Immature natural killer cell (primary cell): ENCODE measurements around the gene NBL1. TPM values are rescaled to one million over a fixed set of nuclear protein-coding genes. Genes with fewer than 3 reads are reported as not detected.
"Not testable (repeated sequence)": the region's sequence is repeated elsewhere in the genome, so short reads cannot be mapped to it uniquely, and the experiment has no call there.

ENCODE experiments used
- DNase-seq, 3 donors: peaks; one replicate each; pipeline ENCODE4 v3.0.0; 2022; ENCODE audit warnings: mixed read lengths in 1 of 3
- H3K27ac Mint-ChIP-seq, 6 donors: one replicate each; pipeline ENCODE4 v1.8.0; 2020; ENCODE audit warnings: mixed read lengths in 6 of 6, mild to moderate bottlenecking in 5 of 6, inconsistent platforms in 4 of 6, moderate library complexity in 3 of 6
- H3K27me3 Mint-ChIP-seq, 3 donors: one replicate each; pipeline ENCODE4 v1.8.0; 2020 to 2021; ENCODE audit warnings: low read depth in 3 of 3, mild to moderate bottlenecking in 3 of 3, mixed read lengths in 3 of 3, moderate library complexity in 3 of 3, inconsistent platforms in 1 of 3
- H3K36me3 Mint-ChIP-seq, 3 donors: one replicate each; pipeline ENCODE4 v1.8.0; 2020; ENCODE audit warnings: mixed read lengths in 3 of 3, inconsistent platforms in 2 of 3, mild to moderate bottlenecking in 2 of 3
- H3K4me1 Mint-ChIP-seq, 2 donors: one replicate each; pipeline ENCODE4 v1.8.0; 2020; ENCODE audit warnings: inconsistent platforms in 2 of 2, mild to moderate bottlenecking in 2 of 2, mixed read lengths in 2 of 2, moderate library complexity in 1 of 2
- H3K4me3 Mint-ChIP-seq, 5 donors: one replicate each; pipeline ENCODE4 v1.8.0; 2020; ENCODE audit warnings: mild to moderate bottlenecking in 5 of 5, mixed read lengths in 5 of 5, inconsistent platforms in 3 of 5, moderate library complexity in 3 of 5
- H3K9me3 Mint-ChIP-seq, 6 donors: one replicate each; pipeline ENCODE4 v1.8.0; 2020; ENCODE audit warnings: mild to moderate bottlenecking in 6 of 6, mixed read lengths in 6 of 6, inconsistent platforms in 4 of 6, moderate library complexity in 3 of 6
- polyA plus RNA-seq, 3 donors: library from polyadenylated mRNA; unstranded; fragments of 300-500 nt; fragmentation: Illumina TruSeq; gene quantifications; one replicate each; pipeline ENCODE4 v1.2.3, GENCODE V29; 2021

Gene NBL1
- polyA plus RNA-seq, 3 donors from 2014 or later, result 0.44 to 2.7 TPM; not detected in 1

DNA sequence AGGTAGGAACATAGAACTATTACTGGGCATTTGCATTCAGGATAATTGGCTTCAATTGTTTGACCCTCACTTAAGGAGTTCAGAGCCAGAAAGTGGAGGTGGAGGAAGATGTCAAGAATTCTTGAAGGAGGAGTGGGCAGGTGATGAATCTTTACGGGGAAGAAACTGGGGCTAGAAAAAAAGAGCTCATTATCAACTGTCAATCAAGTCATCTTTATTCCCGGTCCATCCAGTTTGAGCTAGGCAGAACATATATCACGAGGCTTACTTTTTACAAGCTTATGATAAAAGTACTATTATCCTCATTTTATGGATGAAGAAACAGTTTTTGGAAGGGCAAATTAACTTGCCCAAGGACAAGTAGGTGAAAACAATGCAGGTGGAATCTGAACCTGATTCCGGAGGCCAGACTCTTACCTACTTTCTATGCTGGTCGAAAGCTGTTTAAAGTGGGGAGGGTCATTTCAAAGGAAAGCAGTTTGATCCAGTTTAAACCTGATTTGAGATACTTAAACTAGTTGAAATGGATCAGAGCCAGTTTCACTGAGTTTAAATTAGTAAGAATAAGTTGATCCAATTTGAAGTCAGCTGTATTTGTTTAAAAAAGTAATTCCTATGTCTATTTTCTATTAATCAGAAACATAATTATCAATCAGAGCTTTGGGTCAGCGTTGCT, 13.3 kb upstream of the NBL1 start:
- Mint-ChIP-seq H3K36me3 (peaks cover 10 to 27% (median 11%) of the 10 kb centered on the region in 3 donors), H3K4me3 (no peak overlapping the region), H3K4me1 (no peaks in the 10 kb centered on the region), H3K27ac (peak overlapping the region in 1 of 6 donors; percentile 3), H3K9me3 (no peaks in the 10 kb centered on the region), H3K27me3 (peaks cover 0 to 2% (median 0%) of the 10 kb centered on the region in 3 donors)
- DNase-seq, result no peak

- H3K4me1 Mint-ChIP-seq, result no peaks in the 10 kb centered on the region
- no peaks in the 10 kb centered on the region for H3K9me3 Mint-ChIP-seq
- H3K36me3 Mint-ChIP-seq, result peaks cover 3 to 14% (median 4%) of the 10 kb centered on the region in 3 donors
- H3K27me3 Mint-ChIP-seq, result peaks cover 0 to 2% (median 0%) of the 10 kb centered on the region in 3 donors
- DNase-seq, result no peak
- H3K27ac Mint-ChIP-seq, result no peak overlapping the region
- H3K4me3 Mint-ChIP-seq, result no peak overlapping the region
Measured at GRCh38 chr1:19632211-19632610, 11.9 kb upstream of the NBL1 start.

DNA sequence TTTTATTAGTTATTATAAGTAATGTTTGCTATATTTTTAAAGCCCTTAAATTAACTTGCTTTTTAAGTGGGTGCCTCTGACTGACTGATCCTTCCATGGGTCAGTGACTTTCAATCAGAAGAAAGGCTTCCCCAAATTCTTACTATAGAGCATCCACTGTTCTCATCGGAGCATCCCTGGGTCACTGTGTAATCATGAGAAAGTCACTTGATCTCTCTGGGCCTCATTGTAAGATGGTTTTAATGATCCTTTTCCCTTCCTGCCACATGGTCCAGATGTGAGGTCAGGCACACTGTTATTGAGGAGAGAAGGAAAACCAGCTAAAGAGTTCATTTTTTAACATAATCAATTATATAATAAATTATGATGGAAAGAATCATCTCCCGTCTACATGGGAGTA, 11.0 kb upstream of the NBL1 start:
- no peaks in the 10 kb centered on the region for H3K9me3 Mint-ChIP-seq
- H3K4me3 Mint-ChIP-seq, result no peak overlapping the region
- no peak overlapping the region for H3K27ac Mint-ChIP-seq
- no peak for DNase-seq
- peaks cover 0 to 6% (median 4%) of the 10 kb centered on the region in 3 donors for H3K36me3 Mint-ChIP-seq
- peaks cover 0 to 2% (median 0%) of the 10 kb centered on the region in 3 donors for H3K27me3 Mint-ChIP-seq
- no peaks in the 10 kb centered on the region for H3K4me1 Mint-ChIP-seq

GRCh38 chr1:19635064-19635463, 9.0 kb upstream of the NBL1 start:
- not testable (repeated sequence) for H3K27ac Mint-ChIP-seq, DNase-seq, H3K9me3 Mint-ChIP-seq, H3K27me3 Mint-ChIP-seq, H3K4me1 Mint-ChIP-seq, H3K36me3 Mint-ChIP-seq, H3K4me3 Mint-ChIP-seq

- Mint-ChIP-seq H3K36me3 (no peaks in the 10 kb centered on the region), H3K9me3 (no peaks in the 10 kb centered on the region), H3K27ac (no peak overlapping the region), H3K4me1 (no peaks in the 10 kb centered on the region), H3K4me3 (no peak overlapping the region), H3K27me3 (peaks cover 0 to 2% (median 0%) of the 10 kb centered on the region in 3 donors)
- DNase-seq, result no peak
Measured at GRCh38 chr1:19635646-19636045, 8.5 kb upstream of the NBL1 start.

DNA sequence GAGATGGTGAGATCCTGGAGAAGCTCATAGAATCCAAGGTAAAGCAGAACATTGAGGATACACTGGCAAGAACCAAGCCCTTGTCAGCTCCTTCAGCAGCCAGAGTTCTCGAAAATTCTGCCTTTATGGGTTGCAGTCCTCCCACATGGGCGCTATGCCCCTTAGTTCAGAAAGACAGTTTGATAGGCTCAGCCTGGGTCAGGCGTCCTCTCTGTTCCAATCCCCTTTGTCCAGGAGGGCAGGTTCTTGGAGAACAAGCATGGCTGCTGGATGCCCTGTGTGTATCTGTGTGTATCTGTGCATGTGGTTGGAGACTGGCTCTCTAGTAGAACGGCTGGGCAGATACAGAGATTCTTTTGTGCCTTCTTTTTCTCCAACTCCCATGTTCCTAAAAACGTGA, 8.0 kb upstream of the NBL1 start:
- H3K9me3 Mint-ChIP-seq, result no peaks in the 10 kb centered on the region
- DNase-seq, result no peak
- no peaks in the 10 kb centered on the region for H3K36me3 Mint-ChIP-seq
- no peaks in the 10 kb centered on the region for H3K4me1 Mint-ChIP-seq
- no peak overlapping the region for H3K27ac Mint-ChIP-seq
- no peak overlapping the region for H3K4me3 Mint-ChIP-seq
- peaks cover 0 to 2% (median 0%) of the 10 kb centered on the region in 3 donors for H3K27me3 Mint-ChIP-seq

- not testable (repeated sequence) for H3K4me3 Mint-ChIP-seq, DNase-seq, H3K36me3 Mint-ChIP-seq, H3K27me3 Mint-ChIP-seq, H3K4me1 Mint-ChIP-seq, H3K9me3 Mint-ChIP-seq, H3K27ac Mint-ChIP-seq
Measured at GRCh38 chr1:19636749-19637148, 7.4 kb upstream of the NBL1 start.

DNA sequence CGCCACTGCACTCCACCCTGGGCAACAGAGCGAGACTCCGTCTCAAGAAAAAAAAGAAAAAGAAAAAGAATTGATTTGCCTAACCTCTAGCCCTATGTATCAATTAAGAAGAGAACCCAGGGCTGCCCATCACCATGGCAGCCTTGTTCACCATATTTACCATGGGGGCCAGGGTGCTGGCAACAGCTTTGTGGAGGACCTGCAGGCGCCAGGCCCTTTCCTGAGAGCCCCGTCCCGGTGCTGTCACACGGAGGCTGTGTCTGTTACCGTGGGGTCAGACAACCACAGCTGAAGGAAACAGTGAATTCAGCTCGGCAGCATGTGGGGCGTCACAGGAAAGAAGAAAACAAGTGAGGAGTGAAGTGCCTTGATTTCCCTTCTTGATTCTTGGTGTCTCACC, 6.5 kb upstream of the NBL1 start:
- Mint-ChIP-seq H3K27ac (no peak overlapping the region), H3K4me1 (no peaks in the 10 kb centered on the region), H3K4me3 (no peak overlapping the region), H3K27me3 (peaks cover 2 to 4% (median 3%) of the 10 kb centered on the region in 3 donors), H3K9me3 (no peaks in the 10 kb centered on the region), H3K36me3 (no peaks in the 10 kb centered on the region)
- DNase-seq, result no peak

DNA sequence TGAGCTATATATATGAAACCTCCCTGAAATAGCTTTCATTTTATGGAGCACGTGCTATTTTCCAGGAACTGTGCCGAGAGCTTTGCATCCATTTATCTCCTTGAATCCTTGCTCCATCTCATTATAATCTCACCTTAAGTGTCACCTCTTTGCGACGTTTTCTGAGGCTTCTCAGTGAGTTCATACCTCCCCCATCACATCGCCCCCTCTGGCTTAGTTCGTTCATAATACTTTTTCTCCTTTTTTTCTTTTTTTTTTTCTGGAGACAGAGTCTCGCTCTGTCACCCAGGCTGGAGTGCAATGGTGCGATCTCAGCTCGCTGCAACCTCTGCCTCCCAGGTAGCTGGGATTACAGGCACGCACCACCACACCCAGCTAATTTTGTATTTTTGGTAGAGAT, 4.9 kb upstream of the NBL1 start:
- H3K9me3 Mint-ChIP-seq, H3K4me3 Mint-ChIP-seq, H3K27ac Mint-ChIP-seq, H3K4me1 Mint-ChIP-seq, H3K36me3 Mint-ChIP-seq, DNase-seq: not testable (repeated sequence)
- peaks cover 2 to 14% (median 11%) of the 10 kb centered on the region in 3 donors for H3K27me3 Mint-ChIP-seq

DNA sequence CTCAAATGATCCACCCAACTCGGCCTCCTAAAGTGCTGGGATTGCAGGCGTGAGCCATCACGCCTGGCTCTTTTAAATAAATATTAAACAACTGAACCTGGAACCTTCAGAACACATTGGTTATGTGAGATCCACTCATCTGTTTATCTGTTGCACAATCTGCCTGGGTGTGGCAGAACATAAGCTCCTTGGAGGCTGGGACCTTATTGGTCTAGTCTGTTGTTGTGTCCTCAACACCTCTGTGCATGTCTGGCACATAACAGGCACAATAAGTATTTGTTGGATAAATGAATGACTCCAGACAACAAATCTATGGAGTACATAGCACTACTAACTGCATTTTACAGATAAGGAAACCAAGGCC, 4.1 kb upstream of the NBL1 start:
- peaks cover 10 to 13% of the 10 kb centered on the region in 2 donors for H3K4me1 Mint-ChIP-seq
- no peak overlapping the region for H3K27ac Mint-ChIP-seq
- no peak for DNase-seq
- no peaks in the 10 kb centered on the region for H3K9me3 Mint-ChIP-seq
- peaks cover 0 to 17% (median 13%) of the 10 kb centered on the region in 3 donors for H3K27me3 Mint-ChIP-seq
- no peak overlapping the region for H3K4me3 Mint-ChIP-seq
- no peaks in the 10 kb centered on the region for H3K36me3 Mint-ChIP-seq

DNA sequence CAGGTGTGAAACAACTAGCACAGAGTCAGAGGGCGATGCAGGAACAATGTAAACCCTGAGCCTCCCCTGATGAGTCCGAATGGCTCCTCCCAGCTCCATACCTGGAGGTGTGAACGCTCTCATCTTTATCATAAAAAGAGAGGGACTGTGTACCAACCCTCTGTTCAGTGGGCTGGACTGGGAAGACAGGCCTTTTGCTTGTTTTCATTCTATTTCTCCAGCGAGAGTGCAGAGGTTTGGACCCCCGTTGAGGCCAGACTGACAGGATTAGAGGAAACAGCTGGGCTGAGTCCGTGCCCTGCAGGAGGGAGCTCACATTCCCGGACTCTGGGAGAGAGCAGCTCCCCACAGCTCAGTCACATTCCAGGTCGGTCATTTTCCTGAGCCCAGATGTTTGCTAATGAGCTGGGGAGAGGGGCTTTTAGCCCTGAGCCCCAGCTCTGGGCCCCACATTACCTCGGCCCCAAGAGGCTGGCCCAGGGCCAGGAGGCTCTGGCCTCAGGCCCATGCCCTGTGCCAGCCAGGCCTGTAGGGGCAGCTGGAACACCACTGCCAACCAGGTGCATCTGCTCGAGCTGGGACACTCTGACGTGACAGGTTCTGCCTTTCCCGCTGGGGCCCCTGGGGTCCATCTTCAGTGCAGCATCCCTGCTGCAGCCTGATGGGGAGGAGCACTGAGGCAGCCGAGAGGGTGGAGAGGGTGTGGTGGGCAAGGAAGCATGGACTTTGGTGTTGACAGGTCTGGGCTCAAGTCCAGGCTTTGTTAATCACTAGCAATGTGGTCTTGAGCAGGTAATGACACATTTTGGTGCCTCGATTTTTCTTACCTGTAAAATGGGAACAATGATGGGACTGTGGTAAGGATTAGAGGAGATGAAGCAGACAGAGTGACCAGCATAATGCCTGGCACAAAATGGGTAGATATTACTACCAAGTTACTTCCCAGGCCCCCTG, 3.5 kb upstream of the NBL1 start:
- Mint-ChIP-seq H3K27ac (no peak overlapping the region), H3K4me1 (peaks cover 10 to 14% of the 10 kb centered on the region in 2 donors), H3K27me3 (peaks cover under 1 to 17% (median 13%) of the 10 kb centered on the region in 3 donors), H3K9me3 (no peaks in the 10 kb centered on the region), H3K4me3 (no peak overlapping the region), H3K36me3 (no peaks in the 10 kb centered on the region)
- DNase-seq, result no peak

- Mint-ChIP-seq H3K4me3 (peak overlapping the region; percentile 61 to 77 (median 72)), H3K9me3 (no peaks in the 10 kb centered on the region), H3K36me3 (no peaks in the 10 kb centered on the region), H3K4me1 (peaks cover 11 to 20% of the 10 kb centered on the region in 2 donors), H3K27ac (peak overlapping the region in 3 of 6 donors; percentile 26 to 48 (median 46)), H3K27me3 (peaks cover 10 to 32% (median 21%) of the 10 kb centered on the region in 3 donors)
- DNase-seq, result no peak
Measured at GRCh38 chr1:19643121-19643520, 990 bp upstream of the NBL1 start.

DNA sequence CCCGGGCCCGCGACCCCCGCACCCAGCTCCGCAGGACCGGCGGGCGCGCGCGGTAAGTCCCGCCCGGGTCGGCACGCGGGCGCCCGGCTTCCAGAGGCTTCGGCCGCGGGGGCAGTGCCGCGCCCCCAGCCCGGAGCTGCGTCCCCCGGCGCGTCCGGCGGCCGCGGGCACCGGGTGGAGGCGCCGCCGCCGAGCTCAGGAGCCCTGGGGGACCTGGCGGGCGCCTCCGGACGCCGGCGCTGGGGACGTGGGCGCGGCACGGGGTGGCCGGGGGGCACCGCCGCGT, 227 bp downstream of the NBL1 start:
- peak overlapping the region in 1 of 6 donors; percentile 84 for H3K27ac Mint-ChIP-seq
- no peak overlapping the region for H3K4me3 Mint-ChIP-seq
- H3K9me3 Mint-ChIP-seq, result no peaks in the 10 kb centered on the region
- H3K4me1 Mint-ChIP-seq, result peaks cover 11 to 20% of the 10 kb centered on the region in 2 donors
- H3K27me3 Mint-ChIP-seq, result peaks cover 11 to 34% (median 21%) of the 10 kb centered on the region in 3 donors
- no peaks in the 10 kb centered on the region for H3K36me3 Mint-ChIP-seq
- no peak for DNase-seq

GRCh38 chr1:19644681-19645410, 735 bp downstream of the NBL1 start:
- peak overlapping the region in 5 of 6 donors; percentile 65 to 84 (median 80) for H3K27ac Mint-ChIP-seq

More at GRCh38 chr1:19644681-19645410, 735 bp downstream of the NBL1 start:
- peak; percentile 26 to 36 (median 35) for DNase-seq
- Mint-ChIP-seq H3K4me3 (peak overlapping the region; percentile 87 to 94 (median 91)), H3K4me1 (peaks cover 11 to 20% of the 10 kb centered on the region in 2 donors), H3K27me3 (peaks cover 11 to 34% (median 21%) of the 10 kb centered on the region in 3 donors), H3K36me3 (no peaks in the 10 kb centered on the region), H3K9me3 (no peaks in the 10 kb centered on the region)
